Eye (tissue), 1 donor: ENCODE data around the gene NCKAP5.
"Not testable (repeated sequence)": the region's sequence is repeated elsewhere in the genome, so short reads cannot be mapped to it uniquely, and the experiment has no call there.

ENCODE experiments used
- DNase-seq: peaks from one replicate; pipeline ENCODE4 v3.0.0-alpha.2; 2015

Gene NCKAP5

DNA sequence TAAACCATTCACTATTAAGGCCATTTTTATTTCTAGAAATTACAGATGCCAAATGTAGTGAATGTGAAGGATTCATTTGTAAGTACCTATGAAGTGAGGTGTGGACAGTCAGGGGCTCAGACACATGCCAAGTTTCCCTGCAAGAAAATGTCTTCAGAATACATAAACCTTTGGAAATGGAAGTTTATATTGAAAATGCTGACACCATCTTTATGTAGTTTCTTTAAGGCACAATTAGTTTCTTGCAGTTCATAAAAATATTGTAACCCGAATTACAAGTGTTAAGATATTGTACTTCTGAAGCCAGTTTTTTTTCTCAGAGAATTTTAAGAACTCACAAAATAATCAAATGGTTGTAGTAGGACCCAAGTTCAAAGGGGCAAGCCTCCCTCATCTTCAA, 832.2 kb downstream of the NCKAP5 start:
- DNase-seq, result no peak

DNA sequence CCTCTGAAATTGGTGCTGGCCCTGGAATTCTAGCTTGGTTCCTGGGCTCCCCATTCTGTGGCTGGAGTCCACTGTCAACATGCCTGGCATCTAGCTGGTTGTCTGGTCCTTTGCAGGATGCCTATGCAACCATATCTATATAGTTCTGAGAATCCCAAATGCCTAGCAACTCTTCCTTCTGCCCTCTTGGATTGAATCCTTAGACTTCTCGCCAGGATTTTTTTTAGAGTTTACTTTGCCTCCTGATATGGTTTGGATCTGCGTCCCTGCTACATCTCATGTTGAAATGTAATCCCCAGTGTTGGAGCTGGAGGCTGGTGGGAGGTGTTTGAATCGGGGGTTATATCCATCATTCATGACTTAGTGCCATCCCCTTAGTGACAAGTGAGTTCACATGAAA, 833.3 kb downstream of the NCKAP5 start:
- DNase-seq, result no peak

DNA sequence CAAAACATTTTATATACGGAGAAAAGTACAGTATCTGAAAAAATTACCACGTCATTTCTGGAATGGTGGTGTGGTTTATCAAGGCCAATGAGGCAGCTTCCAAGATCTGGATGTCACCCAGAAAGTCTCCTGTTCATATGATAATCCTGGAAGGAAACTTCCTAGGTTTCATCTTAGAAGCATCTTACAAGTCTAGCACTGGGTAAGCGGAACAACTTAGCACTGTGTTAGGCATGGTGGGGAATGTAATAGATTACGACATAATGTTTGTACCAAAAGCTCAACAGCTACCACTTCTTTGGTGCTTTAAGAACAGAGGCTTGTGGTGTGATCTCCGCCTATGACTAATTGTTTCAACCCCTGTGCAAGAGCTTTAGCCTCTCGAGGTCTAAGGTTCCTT, 835.2 kb downstream of the NCKAP5 start:
- no peak for DNase-seq

DNA sequence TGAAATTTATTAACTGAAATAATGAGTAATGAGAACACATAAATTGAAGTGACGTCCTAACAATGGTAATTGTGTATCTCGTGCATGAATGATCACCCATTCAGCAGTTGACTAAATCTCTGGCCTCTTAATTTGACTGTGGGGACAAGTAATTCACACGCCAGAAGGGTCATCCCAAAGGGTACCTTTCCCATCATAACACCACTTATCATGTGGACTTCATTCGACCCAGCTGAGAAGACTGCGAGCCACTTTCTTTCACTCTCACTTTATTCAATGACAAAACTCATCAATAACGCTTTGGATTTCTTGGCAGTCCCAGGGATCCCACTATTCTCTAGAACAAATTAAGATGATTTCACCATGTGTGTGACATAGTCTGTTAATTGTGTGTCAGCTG, 835.6 kb downstream of the NCKAP5 start:
- DNase-seq, result peak; percentile 88

DNA sequence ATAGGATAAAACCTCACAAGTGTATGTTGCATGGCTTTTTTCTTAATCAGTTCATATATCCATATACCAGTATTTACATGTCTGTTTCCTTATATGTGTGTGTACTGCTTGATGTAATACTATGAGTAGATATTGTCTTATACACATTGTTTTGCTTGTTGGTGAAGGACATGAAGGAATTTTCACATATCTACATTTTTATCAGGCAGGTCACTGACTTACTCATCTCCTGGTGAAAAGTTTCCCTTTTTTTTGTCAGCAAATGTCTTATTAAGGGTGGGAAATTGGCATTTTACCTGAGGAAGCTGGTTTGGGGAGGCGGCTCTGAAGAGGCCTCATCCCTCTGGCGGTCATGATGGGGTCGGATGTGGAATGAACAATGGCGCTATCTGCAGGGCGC, 836.8 kb downstream of the NCKAP5 start:
- no peak for DNase-seq

DNA sequence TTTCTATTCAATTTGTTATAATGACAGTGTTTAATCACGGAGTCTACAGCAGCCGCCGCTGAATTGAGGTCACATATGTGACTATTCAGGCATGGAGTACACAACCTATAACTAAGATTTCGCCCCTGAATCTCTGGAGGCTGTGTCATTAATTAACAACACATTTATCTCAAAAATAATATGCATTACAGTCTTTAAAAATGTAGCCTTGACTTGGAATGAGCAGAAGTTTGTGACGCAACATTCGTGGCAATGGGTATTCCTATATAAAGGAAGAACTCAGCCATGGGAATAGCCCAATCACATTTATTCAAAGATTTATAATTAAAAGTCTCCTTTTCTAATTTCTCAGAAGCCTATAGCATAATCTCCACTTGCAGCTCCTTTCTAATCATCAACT, 837.7 kb downstream of the NCKAP5 start:
- no peak for DNase-seq

DNA sequence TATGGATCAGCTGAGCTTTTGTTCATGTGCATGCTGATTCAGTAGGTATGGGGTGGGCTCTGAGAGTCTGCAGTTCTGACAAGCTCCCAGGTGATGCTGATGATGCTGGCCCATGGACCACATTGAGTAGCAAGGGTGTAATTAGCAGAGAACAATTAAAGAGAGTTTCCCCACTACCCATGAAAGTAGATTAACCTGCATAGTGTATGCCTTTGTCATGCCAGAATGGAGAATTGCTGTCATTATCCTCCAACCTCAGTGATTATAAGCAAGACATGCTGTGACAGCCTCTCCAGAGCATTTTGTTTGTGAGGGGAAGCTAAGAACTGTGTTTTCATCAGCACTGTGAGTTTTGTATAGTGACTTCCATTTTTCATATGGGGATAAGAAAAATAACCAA, 838.7 kb downstream of the NCKAP5 start:
- no peak for DNase-seq

DNA sequence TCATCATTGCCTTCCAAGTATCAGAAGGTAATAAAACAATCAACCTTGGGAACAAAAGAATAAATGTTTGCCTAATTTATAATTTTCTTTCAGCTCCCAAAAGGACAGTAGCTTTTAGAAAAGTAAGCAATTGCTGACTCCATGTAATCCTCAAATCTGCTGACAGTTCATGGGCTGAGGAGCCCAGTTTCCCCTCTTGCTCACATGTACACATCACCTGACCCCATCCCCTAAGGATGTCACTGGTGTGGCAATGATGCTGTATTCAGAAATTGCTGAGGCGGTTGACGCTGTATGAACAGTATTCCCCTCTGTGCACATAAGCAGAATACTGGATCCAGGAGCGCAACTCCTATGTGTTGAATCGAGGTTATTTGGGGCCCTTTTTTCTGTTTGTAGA, 842.1 kb downstream of the NCKAP5 start:
- DNase-seq, result peak; percentile 28

DNA sequence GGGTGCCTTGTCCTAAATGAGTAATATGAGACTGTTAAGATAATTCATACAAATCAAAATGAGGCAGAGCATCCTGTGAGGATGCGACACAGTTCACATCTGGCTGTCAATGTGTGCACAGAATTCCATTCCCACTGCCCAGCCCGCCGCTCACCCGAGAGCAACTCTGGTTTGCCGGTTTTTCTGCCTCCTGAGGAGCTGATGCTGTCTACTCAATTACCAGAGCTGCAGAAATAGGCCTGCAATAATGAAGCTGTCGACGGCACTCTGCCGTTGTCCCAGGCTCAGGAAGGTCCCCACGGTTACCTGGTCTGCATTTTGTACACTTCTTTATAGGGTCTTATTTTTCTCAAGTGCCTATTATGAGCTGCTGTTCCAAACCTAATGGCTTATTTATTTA, 842.5 kb downstream of the NCKAP5 start:
- DNase-seq, result peak; percentile 53

DNA sequence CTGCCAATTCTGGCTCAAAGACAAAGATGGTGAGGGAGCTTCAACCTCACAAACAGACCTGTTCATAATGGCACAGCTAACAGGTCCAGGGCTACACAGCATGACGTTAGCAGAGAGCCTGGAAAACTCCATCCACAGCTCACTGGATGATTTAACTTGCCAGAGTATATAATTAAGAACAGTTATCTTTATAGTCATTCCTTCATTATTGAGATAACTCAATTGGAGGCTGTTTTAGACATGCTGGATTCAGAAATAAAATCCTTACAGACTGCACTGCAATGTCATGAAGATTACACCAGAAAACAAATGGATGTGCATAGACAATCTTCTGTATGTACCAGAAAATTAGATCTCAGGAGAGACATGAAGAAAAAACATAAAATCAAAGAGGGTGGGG, 843.1 kb downstream of the NCKAP5 start:
- DNase-seq, result no peak

DNA sequence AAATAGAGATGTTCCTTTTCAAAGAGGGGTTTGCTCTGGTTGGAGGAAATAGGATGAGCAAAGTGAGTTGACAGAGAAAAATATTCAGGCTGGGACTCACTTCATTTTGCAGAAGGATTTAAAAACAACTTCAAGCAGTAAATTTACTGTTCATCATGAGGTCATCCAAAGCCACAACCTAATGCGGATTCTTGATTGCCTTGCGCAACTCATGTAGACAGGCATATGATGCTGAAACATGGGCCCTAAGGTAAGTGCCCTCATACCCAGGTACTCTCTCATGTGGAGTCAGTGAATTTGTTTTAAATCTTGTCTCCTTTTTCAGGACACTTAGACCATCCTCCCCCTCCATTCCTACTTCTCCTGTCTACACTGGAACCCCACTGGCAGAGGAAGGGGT, 846.3 kb downstream of the NCKAP5 start:
- DNase-seq, result no peak

DNA sequence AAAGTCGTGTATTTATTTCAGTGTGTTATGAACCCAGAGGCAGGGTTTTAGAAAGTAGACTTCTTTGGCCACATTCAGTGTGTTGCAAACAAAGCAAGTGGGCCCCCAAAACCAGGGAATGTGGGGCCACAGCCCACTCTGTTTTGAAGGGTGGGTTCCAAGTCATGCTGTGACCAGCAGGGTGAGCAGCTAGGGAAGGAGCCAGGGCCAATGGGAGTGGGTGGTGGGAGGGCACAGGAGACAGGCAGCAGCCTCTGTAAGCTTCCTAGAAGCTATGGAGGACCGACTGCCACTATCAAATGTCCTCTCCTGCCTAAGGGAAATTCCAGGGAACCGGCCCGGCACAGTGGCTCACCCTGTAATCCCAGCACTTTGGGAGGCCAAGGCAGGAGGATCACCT, 847.9 kb downstream of the NCKAP5 start:
- DNase-seq, result no peak

DNA sequence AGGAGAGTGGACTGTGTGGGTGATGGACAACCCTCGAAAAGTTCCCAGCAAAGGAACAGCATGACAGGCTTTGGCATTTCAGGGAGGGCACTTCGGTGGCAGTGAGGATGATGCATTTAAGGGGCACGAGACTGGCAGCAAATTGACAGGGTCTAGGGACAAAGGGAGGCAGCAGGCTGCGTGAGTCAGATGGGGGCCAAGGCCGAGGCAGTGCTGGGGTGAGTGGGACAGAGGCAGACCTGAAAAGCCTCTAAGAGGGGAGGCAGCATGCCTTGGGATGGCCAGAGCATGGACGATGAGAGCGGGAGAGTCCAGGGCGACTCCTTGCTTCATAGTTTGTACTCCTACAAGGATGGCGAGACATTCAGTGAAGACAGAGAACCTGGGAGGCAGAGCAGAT, 848.8 kb downstream of the NCKAP5 start:
- DNase-seq, result no peak

DNA sequence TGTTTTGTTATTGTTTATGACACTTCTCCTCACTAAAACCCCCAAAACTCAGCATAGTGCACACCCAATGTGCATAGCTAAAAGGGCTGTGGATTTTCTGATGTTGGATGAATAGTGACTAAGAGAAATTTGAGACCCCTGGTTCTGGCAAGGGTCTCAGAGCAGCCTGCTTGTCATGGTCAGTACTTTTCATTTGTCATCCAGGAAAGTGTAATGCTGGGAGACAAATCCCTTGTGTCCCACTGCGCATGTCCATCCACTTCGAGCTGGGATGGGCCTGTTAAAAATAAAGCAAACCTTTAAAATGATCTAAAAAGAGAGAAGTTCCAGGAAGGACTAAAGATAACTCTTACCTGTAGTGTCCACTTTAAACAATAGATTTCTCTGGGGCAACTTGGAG, 851.3 kb downstream of the NCKAP5 start:
- peak; percentile 56 for DNase-seq

DNA sequence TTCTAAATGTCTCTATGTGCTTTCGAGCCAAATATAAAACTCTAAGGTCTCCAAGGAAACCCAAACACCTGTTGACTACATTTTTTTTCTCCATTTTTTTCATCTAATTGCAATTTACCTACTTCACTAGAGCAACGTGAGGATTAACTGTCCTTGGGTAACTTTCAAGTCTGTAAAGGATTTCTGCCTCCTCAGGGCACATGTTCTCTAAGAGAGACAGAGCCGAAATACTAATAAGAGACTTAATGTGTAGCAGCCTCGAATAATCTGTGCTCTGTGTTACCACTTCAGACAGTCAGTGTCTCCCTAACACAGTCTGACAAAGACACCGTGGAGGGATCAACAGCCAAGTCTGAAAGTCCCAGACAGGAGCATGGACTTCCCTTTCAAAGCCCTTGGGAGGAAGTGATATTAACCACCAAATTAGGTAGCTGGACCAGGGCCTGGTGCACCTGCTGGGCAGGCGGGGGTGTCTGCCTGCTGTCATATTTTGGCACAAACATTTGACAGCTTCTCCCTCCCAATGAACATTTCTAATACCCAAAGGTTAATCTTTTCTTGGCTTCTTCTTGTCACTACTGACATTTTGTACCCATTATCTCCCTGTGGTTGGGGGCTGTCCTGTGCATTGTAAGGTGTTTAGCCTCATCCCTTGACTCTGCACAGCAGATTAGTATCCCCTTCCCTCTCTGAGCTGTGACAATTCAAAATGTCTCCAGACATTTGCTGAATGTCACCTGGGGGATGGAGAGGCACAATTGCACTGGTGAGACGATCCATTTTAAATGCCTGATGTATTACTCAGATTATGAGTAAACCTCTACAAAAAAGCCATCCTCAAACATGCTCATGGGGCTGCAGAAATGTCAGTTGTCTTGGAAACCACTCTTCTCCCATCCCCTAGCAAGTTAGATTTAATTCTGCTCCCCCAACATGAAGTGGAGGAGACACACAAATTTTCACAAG, 852.6 kb downstream of the NCKAP5 start:
- no peak for DNase-seq

DNA sequence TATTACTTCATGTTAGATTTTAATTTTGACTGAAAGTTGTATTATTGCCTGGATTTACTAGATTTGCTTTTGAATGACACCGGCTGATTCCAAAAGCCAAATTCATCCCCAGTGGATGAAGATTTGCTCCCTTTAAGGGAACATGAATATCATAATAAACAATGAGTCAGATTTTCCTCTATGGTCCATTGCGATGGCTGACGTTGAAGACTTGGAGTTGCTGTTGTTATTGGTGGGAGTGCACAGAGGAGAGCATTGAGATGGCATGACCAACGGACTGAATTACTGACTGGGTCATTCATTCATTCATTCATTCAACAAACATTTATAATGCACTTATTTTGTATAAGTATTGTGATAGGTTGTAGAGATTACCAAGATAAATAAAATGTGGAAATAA, 864.9 kb downstream of the NCKAP5 start:
- no peak for DNase-seq

DNA sequence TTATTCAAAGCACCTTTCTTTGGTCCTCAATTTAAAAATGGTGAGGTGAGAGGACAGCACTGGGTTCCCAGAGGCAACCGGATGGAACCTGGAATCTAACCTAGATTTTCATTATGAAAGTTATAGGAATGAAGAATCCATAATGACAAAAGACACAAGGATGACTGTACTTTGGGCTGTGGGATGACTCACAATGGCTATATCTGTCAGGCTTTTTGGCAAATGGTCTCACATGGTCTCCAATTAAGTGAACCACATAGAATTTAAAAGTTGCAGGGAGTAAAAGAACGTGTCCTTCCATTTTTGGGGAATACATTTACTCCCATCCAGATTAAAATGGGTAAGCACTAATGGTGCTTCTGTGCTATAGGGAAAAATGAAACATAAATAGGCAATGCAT, 866.5 kb downstream of the NCKAP5 start:
- no peak for DNase-seq

DNA sequence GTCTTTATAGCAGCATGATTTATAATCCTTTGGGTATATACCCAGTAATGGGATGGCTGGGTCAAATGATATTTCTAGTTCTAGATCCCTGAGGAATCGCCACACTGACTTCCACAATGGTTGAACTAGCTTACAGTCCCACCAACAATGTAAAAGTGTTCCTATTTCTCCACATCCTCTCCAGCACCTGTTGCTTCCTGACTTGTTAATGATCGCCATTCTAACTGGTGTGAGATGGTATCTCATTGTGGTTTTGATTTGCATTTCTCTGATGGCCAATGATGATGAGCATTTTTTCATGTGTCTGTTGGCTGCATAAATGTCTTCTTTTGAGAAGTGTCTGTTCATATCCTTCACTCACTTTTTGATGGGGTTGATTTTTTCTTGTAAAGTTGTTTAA, 868.5 kb downstream of the NCKAP5 start:
- not testable (repeated sequence) for DNase-seq

DNA sequence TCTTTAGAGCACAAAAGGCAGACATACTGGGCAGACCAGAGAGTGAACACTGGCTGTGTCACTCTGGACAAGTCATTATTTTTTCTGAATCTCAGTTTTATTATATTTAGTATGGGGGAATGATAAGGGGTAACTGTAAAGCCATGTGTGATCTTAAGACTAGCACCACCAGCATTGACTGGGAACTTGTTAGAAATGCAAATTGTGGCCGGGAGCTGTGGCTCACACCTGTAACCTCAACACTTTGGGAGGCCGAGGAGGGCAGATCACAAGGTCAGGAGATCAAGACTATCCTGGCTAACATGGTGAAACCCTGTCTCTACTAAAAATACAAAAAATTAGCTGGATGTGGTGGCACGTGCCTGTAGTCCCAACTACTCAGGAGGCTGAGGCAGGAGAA, 869.9 kb downstream of the NCKAP5 start:
- DNase-seq, result not testable (repeated sequence)

DNA sequence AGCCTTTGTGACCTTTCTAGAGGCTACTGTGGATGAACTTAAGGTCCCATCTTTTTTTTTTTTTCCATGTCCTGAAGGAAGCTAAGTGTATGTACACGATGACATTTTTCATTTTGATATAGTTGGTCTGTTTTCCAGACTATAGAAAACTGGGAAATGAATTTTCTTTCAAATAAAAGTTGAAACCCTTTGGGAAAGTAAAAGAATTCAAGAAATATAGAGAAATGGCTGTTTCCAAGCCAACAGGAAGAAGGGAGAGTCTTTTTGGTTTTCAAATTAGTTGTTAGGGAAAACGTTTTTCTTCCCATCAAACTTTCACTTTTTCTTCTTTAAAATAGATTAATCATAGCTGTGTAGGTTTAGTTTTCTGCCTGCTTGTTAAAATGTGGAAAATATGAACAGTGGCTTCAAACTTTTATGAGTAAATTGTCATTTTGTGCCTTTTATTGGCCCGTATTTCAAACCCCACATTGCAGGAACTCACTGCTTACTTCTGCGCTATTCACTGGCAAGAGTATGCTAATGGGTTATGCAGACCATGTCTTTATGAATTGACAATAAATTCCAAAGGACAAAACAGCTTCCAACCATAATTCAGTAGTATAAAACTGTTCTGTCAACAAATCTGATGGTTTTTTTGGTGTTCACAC, 870.6 kb downstream of the NCKAP5 start:
- no peak for DNase-seq

DNA sequence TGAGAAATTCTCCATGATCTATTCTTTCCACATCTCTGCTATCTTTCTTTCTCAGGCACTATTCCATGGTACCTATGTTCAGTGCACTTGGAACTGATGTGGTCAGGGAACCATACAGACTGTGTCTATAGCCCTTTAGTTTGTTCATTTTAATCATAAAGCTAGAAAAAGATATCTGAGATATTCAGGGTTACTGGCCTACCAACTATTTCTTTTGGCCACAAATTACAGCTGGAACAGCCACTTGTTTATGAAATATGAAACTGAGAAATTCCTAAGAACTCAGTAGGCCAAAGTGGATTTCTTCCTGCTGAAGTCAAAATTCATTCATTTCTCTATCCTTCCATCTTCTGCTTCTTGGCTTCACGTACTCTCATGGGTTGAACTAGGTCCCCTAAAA, 875.4 kb downstream of the NCKAP5 start:
- no peak for DNase-seq

DNA sequence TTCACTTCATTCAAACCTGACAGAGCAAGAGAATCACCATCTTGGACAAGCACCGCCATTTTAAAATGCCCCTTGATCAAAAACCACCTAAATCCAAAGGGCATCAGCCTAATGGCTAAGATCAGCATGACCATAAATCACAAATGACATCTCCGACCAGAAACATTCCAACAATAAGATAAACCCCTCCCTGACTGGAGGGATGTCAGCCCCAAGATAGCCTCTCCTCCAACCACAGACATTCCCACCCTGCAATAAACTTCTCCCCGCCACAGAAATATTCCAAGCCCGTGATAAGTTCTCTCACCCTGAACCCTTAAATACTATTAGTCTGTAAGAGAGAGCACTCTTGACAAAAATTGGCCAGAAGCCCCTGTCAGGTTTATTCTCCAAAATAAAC, 876.7 kb downstream of the NCKAP5 start:
- no peak for DNase-seq

DNA sequence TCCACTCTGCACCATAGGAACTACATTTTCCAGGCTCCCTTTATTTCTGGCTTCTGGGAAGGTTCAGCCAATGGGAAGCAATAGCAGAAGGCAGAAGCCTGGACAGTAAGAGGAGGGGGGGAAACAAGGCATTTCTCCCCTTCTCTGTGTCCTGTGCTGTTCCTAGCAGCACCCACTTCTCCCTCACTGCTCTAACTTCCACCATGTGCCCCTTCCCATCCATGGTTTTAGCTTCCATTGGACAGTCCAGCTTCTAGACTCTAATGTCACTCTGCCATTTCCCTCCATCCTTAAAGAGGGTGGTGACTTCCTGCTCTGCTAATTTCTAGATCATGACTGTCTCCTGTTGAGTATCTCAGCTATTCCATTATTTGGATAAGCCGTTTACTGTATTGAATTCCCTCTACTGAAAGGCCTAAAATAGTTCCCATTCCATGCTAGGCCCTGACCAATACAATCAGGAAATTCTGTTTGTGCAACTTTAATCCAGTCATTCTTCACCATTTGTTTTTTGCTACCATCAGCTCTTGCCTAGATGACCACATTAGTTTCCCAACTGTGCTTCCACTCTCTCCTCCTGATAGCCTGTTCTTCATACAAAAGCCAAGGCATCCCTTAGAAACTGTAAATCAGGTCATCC, 877.5 kb downstream of the NCKAP5 start:
- no peak for DNase-seq

DNA sequence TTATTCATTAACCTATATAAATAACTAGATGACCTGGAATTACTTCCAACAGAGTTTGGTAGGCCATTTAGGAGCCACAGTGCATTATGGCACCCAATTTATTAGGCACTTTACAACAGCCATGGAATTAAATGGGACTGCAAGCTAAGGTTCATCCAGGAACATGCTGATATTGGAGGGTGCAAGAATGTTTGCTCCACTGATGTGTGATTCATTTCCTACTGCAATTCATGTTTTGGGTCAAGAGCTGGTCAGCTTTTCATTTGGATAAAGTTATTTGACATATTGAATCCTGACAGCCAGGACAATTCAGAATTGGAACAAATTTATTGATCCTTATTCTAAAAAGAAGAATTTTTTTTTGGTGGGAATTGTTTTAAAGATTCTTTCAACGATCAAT, 886.5 kb downstream of the NCKAP5 start:
- DNase-seq, result no peak
